Tibial nerve (tissue), 4 donors: ENCODE data around the gene GABRB1.

ENCODE experiments used
- EP300 ChIP-seq, 2 donors: sonication (generic); formaldehyde crosslinking; IDR thresholded peaks; one replicate each; pipeline ENCODE4 v1.6.1; 2017; ENCODE audit warnings: antibody characterized with exemption in 2 of 2, mild to moderate bottlenecking in 1 of 2
- POLR2A ChIP-seq, 2 donors: fragments of 450-650 bp; IDR thresholded peaks; one replicate each; pipeline ENCODE4 v1.6.1; 2017; ENCODE audit warnings: antibody characterized with exemption in 2 of 2, mild to moderate bottlenecking in 2 of 2, moderate library complexity in 2 of 2
- TF ChIP-seq, protein P1 (sequence below), 5 experiments: fragments of 200-600 bp in 3 of 5; fragments of 450-650 bp in 2 of 5; sonication (generic) in 3 of 5; IDR thresholded peaks; one replicate each; pipeline ENCODE4 v1.5.1; 2016 to 2019; ENCODE audit warnings: antibody characterized with exemption in 5 of 5, mild to moderate bottlenecking in 3 of 5, moderate library complexity in 2 of 5

DNA sequence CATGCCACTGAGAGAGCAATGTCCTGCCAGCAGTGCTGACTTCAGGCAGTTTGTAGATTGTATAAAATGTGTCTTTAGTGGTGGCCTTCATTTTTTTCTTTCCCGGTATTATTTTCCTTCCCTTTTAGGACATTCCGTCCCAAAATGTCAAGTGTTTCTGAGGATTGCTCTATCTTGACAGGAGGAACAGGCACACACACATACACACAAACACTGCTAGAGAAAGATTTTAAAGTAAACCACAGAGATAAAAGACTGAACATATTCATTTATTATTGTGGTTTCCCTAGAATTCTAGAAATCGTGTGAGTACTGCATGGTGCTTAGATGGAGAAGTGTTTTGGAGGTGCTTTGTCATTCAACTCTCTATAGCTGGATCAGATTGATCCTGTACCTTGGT is 111.9 kb downstream of the GABRB1 start:
- TF ChIP-seq, protein P1, sequence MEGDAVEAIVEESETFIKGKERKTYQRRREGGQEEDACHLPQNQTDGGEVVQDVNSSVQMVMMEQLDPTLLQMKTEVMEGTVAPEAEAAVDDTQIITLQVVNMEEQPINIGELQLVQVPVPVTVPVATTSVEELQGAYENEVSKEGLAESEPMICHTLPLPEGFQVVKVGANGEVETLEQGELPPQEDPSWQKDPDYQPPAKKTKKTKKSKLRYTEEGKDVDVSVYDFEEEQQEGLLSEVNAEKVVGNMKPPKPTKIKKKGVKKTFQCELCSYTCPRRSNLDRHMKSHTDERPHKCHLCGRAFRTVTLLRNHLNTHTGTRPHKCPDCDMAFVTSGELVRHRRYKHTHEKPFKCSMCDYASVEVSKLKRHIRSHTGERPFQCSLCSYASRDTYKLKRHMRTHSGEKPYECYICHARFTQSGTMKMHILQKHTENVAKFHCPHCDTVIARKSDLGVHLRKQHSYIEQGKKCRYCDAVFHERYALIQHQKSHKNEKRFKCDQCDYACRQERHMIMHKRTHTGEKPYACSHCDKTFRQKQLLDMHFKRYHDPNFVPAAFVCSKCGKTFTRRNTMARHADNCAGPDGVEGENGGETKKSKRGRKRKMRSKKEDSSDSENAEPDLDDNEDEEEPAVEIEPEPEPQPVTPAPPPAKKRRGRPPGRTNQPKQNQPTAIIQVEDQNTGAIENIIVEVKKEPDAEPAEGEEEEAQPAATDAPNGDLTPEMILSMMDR (IDR thresholded peaks at IDR 0.05): no peak
- no peak for TF ChIP-seq POLR2A (IDR thresholded peaks at IDR 0.05)
- TF ChIP-seq EP300 (IDR thresholded peaks at IDR 0.05): no peak
